ENCODE results near the gene PAX7. TPM values are rescaled to one million over a fixed set of nuclear protein-coding genes. Genes with fewer than 3 reads are reported as not detected.

Gene PAX7
- total RNA-seq, 2 donors from 2014 or later = 0.32 TPM; not detected in 1

- H3K9me3 ChIP-seq = no peaks in the 10 kb centered on the region
- intact Hi-C loops (cut with DNase I) = no loop called here
- no peak for DNase-seq (ENCODE audit: low spot score)
- no peaks in the 10 kb centered on the region for H3K36me3 ChIP-seq
- no peaks in the 10 kb centered on the region for H3K4me1 ChIP-seq (replicated peaks)
- WGBS = 79% methylated on average over 10 of the region's 10 CpGs
- no peak for TF ChIP-seq CTCF (IDR thresholded peaks at IDR 0.05)
- TF ChIP-seq POLR2A (IDR thresholded peaks at IDR 0.05) = no peak
- no peak for TF ChIP-seq POLR2AphosphoS5 (IDR thresholded peaks at IDR 0.05)
- no peaks in the 10 kb centered on the region for H3K27me3 ChIP-seq (replicated peaks; ENCODE audit: insufficient read depth)
- no peak overlapping the region for H3K27ac ChIP-seq
- no peak overlapping the region for H3K4me3 ChIP-seq
Measured at GRCh38 chr1:18731591-18732235, 101.1 kb downstream of the PAX7 start.

GRCh38 chr1:18732686-18733085 lies 102.0 kb downstream of the PAX7 start:
- no peaks in the 10 kb centered on the region for H3K9me3 ChIP-seq
- 45% methylated on average over 6 of the region's 6 CpGs for WGBS
- no peak overlapping the region for H3K27ac ChIP-seq
- no peaks in the 10 kb centered on the region for H3K27me3 ChIP-seq (replicated peaks; ENCODE audit: insufficient read depth)
- TF ChIP-seq CTCF (IDR thresholded peaks at IDR 0.05) (no peak), POLR2A (IDR thresholded peaks at IDR 0.05) (no peak), POLR2AphosphoS5 (IDR thresholded peaks at IDR 0.05) (no peak)
- H3K4me1 ChIP-seq (replicated peaks) = no peaks in the 10 kb centered on the region
- no peak overlapping the region for H3K4me3 ChIP-seq
- intact Hi-C loops (cut with DNase I) = no loop called here
- DNase-seq (ENCODE audit: low spot score) = no peak
- H3K36me3 ChIP-seq = no peaks in the 10 kb centered on the region

GRCh38 chr1:18734001-18734400 lies 103.4 kb downstream of the PAX7 start:
- H3K36me3 ChIP-seq = no peaks in the 10 kb centered on the region
- TF ChIP-seq POLR2A (IDR thresholded peaks at IDR 0.05) (no peak), POLR2AphosphoS5 (IDR thresholded peaks at IDR 0.05) (no peak), CTCF (IDR thresholded peaks at IDR 0.05) (no peak)
- H3K27ac ChIP-seq = no peak overlapping the region
- intact Hi-C loops (cut with DNase I) = no loop called here
- DNase-seq (ENCODE audit: low spot score) = no peak
- H3K9me3 ChIP-seq = no peaks in the 10 kb centered on the region
- H3K4me3 ChIP-seq = no peak overlapping the region
- H3K4me1 ChIP-seq (replicated peaks) = no peaks in the 10 kb centered on the region
- H3K27me3 ChIP-seq (replicated peaks; ENCODE audit: insufficient read depth) = peaks cover 6% of the 10 kb centered on the region
- WGBS = 78% methylated on average over 15 of the region's 15 CpGs

GRCh38 chr1:18734461-18735223 lies 104.0 kb downstream of the PAX7 start:
- Histone ChIP-seq H3K27ac (no peak overlapping the region), H3K27me3 (replicated peaks; ENCODE audit: insufficient read depth) (peaks cover 10% of the 10 kb centered on the region), H3K4me1 (replicated peaks) (no peaks in the 10 kb centered on the region), H3K4me3 (no peak overlapping the region), H3K9me3 (no peaks in the 10 kb centered on the region), H3K36me3 (no peaks in the 10 kb centered on the region)
- TF ChIP-seq POLR2A (IDR thresholded peaks at IDR 0.05) (no peak), CTCF (IDR thresholded peaks at IDR 0.05) (no peak), POLR2AphosphoS5 (IDR thresholded peaks at IDR 0.05) (no peak)
- WGBS = 70% methylated on average over 7 of the region's 7 CpGs
- intact Hi-C loops (cut with DNase I) = no loop called here
- no peak for DNase-seq (ENCODE audit: low spot score)

Measured in prostate gland (tissue), 2 donors.